ENCODE data around the gene EP400.

EP400 gene

DNA sequence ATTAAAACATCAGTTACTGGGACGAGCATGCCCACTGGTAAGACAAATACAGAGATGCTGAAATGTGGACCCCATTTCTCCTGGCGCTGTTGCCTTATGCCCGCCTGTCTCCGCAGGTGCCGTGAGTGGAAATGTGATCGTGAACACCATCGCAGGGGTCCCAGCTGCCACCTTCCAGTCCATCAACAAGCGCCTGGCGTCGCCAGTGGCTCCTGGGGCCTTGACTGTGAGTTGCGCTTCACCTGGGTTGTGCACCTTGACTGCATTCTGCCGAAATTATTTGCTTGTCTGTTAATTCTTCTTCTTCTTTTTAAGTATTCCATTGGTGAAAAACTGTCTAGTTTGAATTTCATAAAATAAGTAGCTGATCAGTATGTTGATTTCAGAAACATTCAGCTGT, 105.2 kb downstream of the EP400 start:
- no peak for DNase-seq (ENCODE audit: low read depth, low spot score)
- no peak overlapping the region for H3K4me3 ChIP-seq (ENCODE audit: low read length)

- no peak overlapping the region for H3K4me3 ChIP-seq (ENCODE audit: low read length)
- DNase-seq (ENCODE audit: low read depth, low spot score) = no peak
Observed at GRCh38 chr12:132055535-132056096, 105.9 kb downstream of the EP400 start.

DNA sequence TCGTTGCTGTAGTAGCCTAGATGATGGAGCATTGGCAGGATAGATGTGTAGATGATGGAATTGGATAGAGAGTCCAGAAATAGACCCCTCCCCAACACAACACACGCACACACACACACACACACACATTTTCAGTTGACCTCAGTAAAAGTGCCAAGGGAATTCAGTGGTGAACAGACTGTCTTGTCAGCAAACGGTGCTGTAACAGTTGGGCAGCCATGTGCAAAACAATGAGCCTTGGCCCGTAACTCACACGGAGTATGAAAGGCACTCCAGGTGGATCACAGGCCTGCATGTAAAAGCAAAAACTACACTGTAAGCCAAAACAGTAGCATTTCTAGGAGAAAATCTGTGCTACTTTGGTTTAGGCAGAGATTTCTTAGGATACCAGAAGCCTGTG, 106.6 kb downstream of the EP400 start:
- no peak for DNase-seq (ENCODE audit: low read depth, low spot score)
- no peak overlapping the region for H3K4me3 ChIP-seq (ENCODE audit: low read length)

DNA sequence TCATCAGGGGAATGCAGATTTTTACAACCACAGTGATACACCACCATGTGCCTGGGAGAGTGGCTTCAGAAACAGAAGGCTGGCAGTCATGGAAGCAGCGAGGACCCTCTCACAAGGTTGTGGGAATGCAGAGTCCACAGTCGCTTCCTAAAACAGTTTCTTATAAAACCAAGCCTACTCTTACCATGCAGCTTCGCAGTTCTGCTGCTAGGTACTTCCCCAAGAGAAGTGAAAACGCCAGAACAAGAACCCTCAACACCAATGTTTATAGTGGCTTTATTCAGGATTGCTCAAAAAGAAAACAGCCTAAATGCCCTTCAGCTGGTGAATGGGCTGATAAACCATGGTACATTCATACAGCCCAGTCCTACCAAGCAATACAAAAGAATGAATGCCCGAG, 107.2 kb downstream of the EP400 start:
- DNase-seq (ENCODE audit: low read depth, low spot score) = no peak
- no peak overlapping the region for H3K4me3 ChIP-seq (ENCODE audit: low read length)

- DNase-seq (ENCODE audit: low read depth, low spot score) = no peak
- no peak overlapping the region for H3K4me3 ChIP-seq (ENCODE audit: low read length)
Observed at GRCh38 chr12:132057691-132058090, 107.9 kb downstream of the EP400 start.

- no peak overlapping the region for H3K4me3 ChIP-seq (ENCODE audit: low read length)
- no peak for DNase-seq (ENCODE audit: low read depth, low spot score)
Observed at GRCh38 chr12:132061197-132061596, 111.5 kb downstream of the EP400 start.

DNA sequence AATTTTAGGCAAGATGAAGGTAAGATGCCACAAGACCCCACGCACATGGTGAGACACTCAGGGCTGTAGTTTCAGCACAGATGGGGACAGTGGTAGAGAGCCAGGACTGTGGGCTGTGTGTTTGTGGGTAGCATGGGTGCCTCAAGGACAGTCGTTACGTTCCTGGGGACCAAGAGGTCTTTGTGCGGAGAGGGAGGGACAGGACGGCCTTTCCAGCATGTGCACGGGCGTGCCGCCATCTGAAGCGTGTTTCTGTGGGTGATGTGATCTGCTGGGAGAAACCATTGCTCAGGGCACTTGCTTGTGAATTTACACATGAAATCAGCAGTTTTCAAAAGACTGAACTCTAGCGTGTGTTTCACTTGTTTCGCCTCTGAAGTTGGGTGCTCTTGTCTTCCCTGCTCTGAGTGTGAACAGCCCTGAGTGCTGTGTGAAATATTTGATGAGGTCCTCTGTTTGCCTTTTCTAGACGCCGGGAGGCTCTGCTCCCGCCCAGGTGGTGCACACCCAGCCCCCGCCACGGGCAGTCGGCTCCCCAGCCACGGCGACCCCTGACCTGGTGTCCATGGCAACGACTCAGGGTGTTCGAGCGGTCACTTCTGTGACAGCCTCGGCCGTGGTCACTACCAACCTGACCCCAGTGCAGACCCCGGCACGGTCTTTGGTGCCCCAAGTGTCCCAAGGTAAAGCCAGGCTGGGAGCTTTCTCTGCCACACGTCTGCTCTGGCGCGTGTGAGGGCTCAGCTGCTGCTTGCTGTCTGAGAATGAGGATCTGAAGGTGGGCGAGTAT, 112.1 kb downstream of the EP400 start:
- no peak overlapping the region for H3K4me3 ChIP-seq (ENCODE audit: low read length)
- no peak for DNase-seq (ENCODE audit: low read depth, low spot score)

- DNase-seq (ENCODE audit: low read depth, low spot score) = no peak
Observed at GRCh38 chr12:132062481-132062880, 112.7 kb downstream of the EP400 start.

DNA sequence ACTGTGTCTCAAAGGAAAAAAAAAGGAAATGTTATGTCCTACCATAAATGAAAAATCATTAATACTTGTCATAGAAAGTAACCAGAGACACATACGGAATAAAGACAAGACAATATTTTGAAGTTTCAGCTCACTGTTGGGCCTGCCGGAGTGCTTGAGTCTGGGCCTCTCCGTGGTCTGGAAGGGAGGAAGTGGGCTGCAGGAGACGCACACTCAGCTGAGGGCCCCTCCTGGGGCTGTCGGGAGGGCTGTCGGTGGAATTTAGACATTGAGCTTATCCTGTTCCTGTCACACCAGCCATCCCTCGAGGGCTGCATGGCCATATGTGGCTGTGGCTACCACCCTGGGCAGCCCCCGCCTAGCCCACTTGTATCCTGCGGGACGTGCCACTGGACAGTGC, 113.7 kb downstream of the EP400 start:
- peak; percentile 44 for DNase-seq (ENCODE audit: low read depth, low spot score)
- no peak overlapping the region for H3K4me3 ChIP-seq (ENCODE audit: low read length)

More at GRCh38 chr12:132062481-132062880, 112.7 kb downstream of the EP400 start:
- no peak overlapping the region for H3K4me3 ChIP-seq (ENCODE audit: low read length)

DNA sequence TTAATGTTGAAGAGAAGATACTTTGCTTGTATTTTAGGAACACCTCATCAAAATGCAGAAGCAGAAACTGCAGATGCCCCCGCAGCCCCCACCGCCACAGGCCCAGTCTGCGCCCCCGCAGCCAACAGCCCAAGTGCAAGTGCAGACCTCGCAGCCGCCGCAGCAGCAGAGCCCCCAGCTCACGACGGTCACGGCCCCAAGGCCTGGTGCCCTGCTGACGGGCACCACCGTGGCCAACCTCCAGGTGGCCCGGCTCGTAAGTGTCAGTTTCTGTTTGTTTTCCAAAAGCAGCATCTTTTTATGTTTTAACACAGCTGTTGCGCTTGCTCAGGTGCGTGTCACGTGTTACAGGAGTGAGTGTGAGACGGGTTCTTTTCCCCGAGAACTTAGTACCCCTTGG, 114.9 kb downstream of the EP400 start:
- no peak for DNase-seq (ENCODE audit: low read depth, low spot score)
- H3K4me3 ChIP-seq (ENCODE audit: low read length) = no peak overlapping the region

- no peak for DNase-seq (ENCODE audit: low read depth, low spot score)
- no peak overlapping the region for H3K4me3 ChIP-seq (ENCODE audit: low read length)
Observed at GRCh38 chr12:132065203-132065602, 115.5 kb downstream of the EP400 start.

GRCh38 chr12:132065609-132066344, 116.0 kb downstream of the EP400 start:
- no peak for DNase-seq (ENCODE audit: low read depth, low spot score)
- H3K4me3 ChIP-seq (ENCODE audit: low read length) = peak overlapping the region; percentile 3; the same call in 1 of the 2 replicates

GRCh38 chr12:132066345-132066685, 116.6 kb downstream of the EP400 start:
- peak; percentile 89 for DNase-seq (ENCODE audit: low read depth, low spot score)
- peak overlapping the region; percentile 8 for H3K4me3 ChIP-seq (ENCODE audit: low read length)

- peak overlapping the region; percentile 8; the same call in 1 of the 2 replicates for H3K4me3 ChIP-seq (ENCODE audit: low read length)
- DNase-seq (ENCODE audit: low read depth, low spot score) = no peak
Observed at GRCh38 chr12:132066749-132067148, 117.0 kb downstream of the EP400 start.

DNA sequence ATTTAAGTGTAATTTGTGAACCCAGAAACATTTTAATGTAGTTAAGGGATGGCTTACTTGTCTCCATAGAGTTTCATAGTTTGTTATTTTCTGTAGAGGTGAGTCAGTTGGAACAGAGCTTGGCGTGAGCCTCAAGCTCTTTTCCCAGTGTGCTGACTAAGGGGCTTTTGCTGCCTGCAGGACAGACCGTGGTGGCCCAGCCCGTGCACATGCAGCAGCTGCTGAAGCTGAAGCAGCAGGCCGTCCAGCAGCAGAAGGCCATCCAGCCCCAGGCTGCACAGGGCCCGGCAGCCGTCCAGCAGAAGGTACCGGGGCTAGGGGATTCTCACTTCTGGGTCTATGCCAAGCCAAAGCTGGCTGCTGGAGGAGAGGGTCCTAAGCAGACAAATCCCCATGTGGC, 117.4 kb downstream of the EP400 start:
- H3K4me3 ChIP-seq (ENCODE audit: low read length) = no peak overlapping the region
- DNase-seq (ENCODE audit: low read depth, low spot score) = no peak

- no peak for DNase-seq (ENCODE audit: low read depth, low spot score)
- H3K4me3 ChIP-seq (ENCODE audit: low read length) = no peak overlapping the region
Observed at GRCh38 chr12:132068250-132068649, 118.5 kb downstream of the EP400 start.

GRCh38 chr12:132069336-132069985, 119.7 kb downstream of the EP400 start:
- no peak overlapping the region for H3K4me3 ChIP-seq (ENCODE audit: low read length)
- DNase-seq (ENCODE audit: low read depth, low spot score) = no peak

DNA sequence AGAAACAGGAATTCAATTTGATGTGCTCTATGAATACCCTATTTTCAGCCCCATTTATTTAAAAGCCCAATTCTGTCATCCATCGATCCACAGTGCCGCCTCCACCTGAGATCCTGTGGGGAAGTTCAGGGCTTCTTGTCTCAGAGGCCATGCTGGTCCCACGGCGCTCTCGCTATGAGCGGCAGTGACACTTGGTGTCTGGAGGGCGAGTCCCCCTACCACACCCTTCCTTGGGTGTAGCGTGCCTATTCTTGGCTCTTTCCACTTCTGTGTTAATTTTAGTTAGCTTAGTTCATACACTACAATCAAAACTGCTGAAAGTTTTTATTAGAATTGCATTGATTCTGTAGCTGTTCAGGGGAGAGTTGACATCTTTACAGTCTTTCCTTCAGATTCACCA, 120.6 kb downstream of the EP400 start:
- DNase-seq (ENCODE audit: low read depth, low spot score) = no peak
- H3K4me3 ChIP-seq (ENCODE audit: low read length) = no peak overlapping the region

- no peak for DNase-seq (ENCODE audit: low read depth, low spot score)
- no peak overlapping the region for H3K4me3 ChIP-seq (ENCODE audit: low read length)
Observed at GRCh38 chr12:132071040-132071810, 121.5 kb downstream of the EP400 start.

Measured in Jurkat, Clone E6-1 (cell line).